ENCODE measurements around the gene SSH2.
"Not testable (repeated sequence)": the region's sequence is repeated elsewhere in the genome, so short reads cannot be mapped to it uniquely, and the experiment has no call there.

The SSH2 gene

GRCh38 chr17:29664743-29665480, 265.1 kb downstream of the SSH2 start:
- no peak for DNase-seq (ENCODE audit: low read depth)

GRCh38 chr17:29663155-29663554, 266.9 kb downstream of the SSH2 start:
- no peak for DNase-seq (ENCODE audit: low read depth)

- DNase-seq (ENCODE audit: low read depth), result no peak
Measured at GRCh38 chr17:29661213-29661612, 268.8 kb downstream of the SSH2 start.

- DNase-seq (ENCODE audit: low read depth), result no peak
Measured at GRCh38 chr17:29659155-29659554, 270.9 kb downstream of the SSH2 start.

GRCh38 chr17:29655323-29655722, 274.7 kb downstream of the SSH2 start:
- DNase-seq (ENCODE audit: low read depth), result no peak

- no peak for DNase-seq (ENCODE audit: low read depth)
Measured at GRCh38 chr17:29653995-29654714, 275.9 kb downstream of the SSH2 start.

GRCh38 chr17:29652976-29653375, 277.1 kb downstream of the SSH2 start:
- no peak for DNase-seq (ENCODE audit: low read depth)

GRCh38 chr17:29651913-29652312, 278.1 kb downstream of the SSH2 start:
- DNase-seq (ENCODE audit: low read depth), result not testable (repeated sequence)

GRCh38 chr17:29650396-29650795, 279.6 kb downstream of the SSH2 start:
- no peak for DNase-seq (ENCODE audit: low read depth)

- DNase-seq (ENCODE audit: low read depth), result no peak
Measured at GRCh38 chr17:29649359-29649758, 280.7 kb downstream of the SSH2 start.

- no peak for DNase-seq (ENCODE audit: low read depth)
Measured at GRCh38 chr17:29648005-29648404, 282.0 kb downstream of the SSH2 start.

- DNase-seq (ENCODE audit: low read depth), result no peak
Measured at GRCh38 chr17:29645515-29646051, 284.4 kb downstream of the SSH2 start.

- DNase-seq (ENCODE audit: low read depth), result no peak
Measured at GRCh38 chr17:29643817-29644160, 286.2 kb downstream of the SSH2 start.

GRCh38 chr17:29642171-29642611, 287.8 kb downstream of the SSH2 start:
- DNase-seq (ENCODE audit: low read depth), result no peak

GRCh38 chr17:29640981-29641642, 288.9 kb downstream of the SSH2 start:
- DNase-seq (ENCODE audit: low read depth), result no peak

GRCh38 chr17:29640413-29640812, 289.6 kb downstream of the SSH2 start:
- DNase-seq (ENCODE audit: low read depth), result no peak

GRCh38 chr17:29633886-29634285, 296.1 kb downstream of the SSH2 start:
- DNase-seq (ENCODE audit: low read depth), result no peak

- DNase-seq (ENCODE audit: low read depth), result no peak
Measured at GRCh38 chr17:29630630-29631193, 299.3 kb downstream of the SSH2 start.

GRCh38 chr17:29629839-29630238, 300.2 kb downstream of the SSH2 start:
- no peak for DNase-seq (ENCODE audit: low read depth)

GRCh38 chr17:29628644-29629043, 301.4 kb downstream of the SSH2 start:
- no peak for DNase-seq (ENCODE audit: low read depth)

- no peak for DNase-seq (ENCODE audit: low read depth)
Measured at GRCh38 chr17:29627951-29628350, 302.1 kb downstream of the SSH2 start.

GRCh38 chr17:29625037-29625750, 304.8 kb downstream of the SSH2 start:
- no peak for DNase-seq (ENCODE audit: low read depth)
